SK-N-SH treated with all-trans-retinoic acid at 6 μM for 48 hours (cell line): ENCODE measurements around the gene PPP1R3E.

Experiments used
- ATAC-seq: fragments of 200-7000 bp; cut with Tn5 transposase; 3 replicates; pipeline ENCODE4 v1.9.1; 2020; ENCODE audit warnings: mild to moderate bottlenecking, moderate library complexity
- ARNTL ChIP-seq: fragments of 450-650 bp; formaldehyde crosslinking; IDR thresholded peaks from 2 replicates; pipeline ENCODE4 v1.5.0; 2020; ENCODE audit warnings: low read depth, mild to moderate bottlenecking, moderate library complexity, borderline replicate concordance
- BACH2 ChIP-seq: fragments of 250-450 bp; sonication (Bioruptor Pico); IDR thresholded peaks from 2 replicates; pipeline ENCODE4 v1.9.0; 2021; ENCODE audit warnings: mild to moderate bottlenecking, borderline replicate concordance
- CSDC2 ChIP-seq: fragments of 250-450 bp; sonication (Bioruptor Pico); IDR thresholded peaks from 2 replicates; pipeline ENCODE4 v1.5.0; 2020; ENCODE audit warnings: mild to moderate bottlenecking, moderate library complexity
- ESRRG ChIP-seq: fragments of 250-450 bp; sonication (Bioruptor Pico); IDR thresholded peaks from 2 replicates; pipeline ENCODE4 v1.6.1; 2021; ENCODE audit warnings: mild to moderate bottlenecking
- ISL1 ChIP-seq: fragments of 250-450 bp; sonication (Bioruptor Pico); IDR thresholded peaks from 2 replicates; pipeline ENCODE4 v2.1.2; 2022; ENCODE audit warnings: mild to moderate bottlenecking, moderate library complexity
- OSR1 ChIP-seq: fragments of 250-450 bp; sonication (Bioruptor Pico); IDR thresholded peaks from 2 replicates; pipeline ENCODE4 v1.8.0; 2022; ENCODE audit warnings: moderate library complexity, mild to moderate bottlenecking, inconsistent platforms
- PPARA ChIP-seq: fragments of 250-450 bp; sonication (Bioruptor Pico); IDR thresholded peaks from 2 replicates; pipeline ENCODE4 v1.5.0; 2020; ENCODE audit warnings: mild to moderate bottlenecking, borderline replicate concordance
- SNAI2 ChIP-seq: fragments of 250-450 bp; sonication (Bioruptor Pico); IDR thresholded peaks from 2 replicates; pipeline ENCODE4 v1.5.0; 2020; ENCODE audit warnings: mild to moderate bottlenecking, moderate library complexity
- TCF4 ChIP-seq: fragments of 250-450 bp; sonication (Bioruptor Pico); IDR thresholded peaks from 2 replicates; pipeline ENCODE4 v1.8.0; 2021; ENCODE audit warnings: mild to moderate bottlenecking, moderate library complexity, borderline replicate concordance
- TOX ChIP-seq: fragments of 250-450 bp; sonication (Bioruptor Pico); IDR thresholded peaks from 2 replicates; pipeline ENCODE4 v1.8.0; 2021; ENCODE audit warnings: mild to moderate bottlenecking, moderate library complexity, borderline replicate concordance
- ZC3H10 ChIP-seq: fragments of 250-450 bp; sonication (Bioruptor Pico); IDR thresholded peaks from 2 replicates; pipeline ENCODE4 v1.5.1; 2021; ENCODE audit warnings: mild to moderate bottlenecking, moderate library complexity
- ZFP3 ChIP-seq: fragments of 250-450 bp; sonication (Bioruptor Pico); IDR thresholded peaks from 2 replicates; pipeline ENCODE4 v1.5.0; 2020; ENCODE audit warnings: mild to moderate bottlenecking, moderate library complexity
- ZFP30 ChIP-seq: fragments of 450-650 bp; formaldehyde crosslinking; IDR thresholded peaks from 2 replicates; pipeline ENCODE4 v1.5.0; 2022; ENCODE audit warnings: mild to moderate bottlenecking, moderate library complexity
- ZNF565 ChIP-seq: fragments of 450-650 bp; formaldehyde crosslinking; conservative IDR thresholded peaks from 2 replicates; pipeline ENCODE4 v1.5.0; 2020; ENCODE audit warnings: low read depth, mild to moderate bottlenecking, moderate library complexity
- ZNF70 ChIP-seq: fragments of 450-650 bp; formaldehyde crosslinking; IDR thresholded peaks from 2 replicates; pipeline ENCODE4 v1.5.0; 2020; ENCODE audit warnings: mild to moderate bottlenecking, moderate library complexity
- ZNF8 ChIP-seq: fragments of 450-650 bp; formaldehyde crosslinking; IDR thresholded peaks from 2 replicates; pipeline ENCODE4 v1.5.0; 2020; ENCODE audit warnings: mild to moderate bottlenecking, moderate library complexity
- TF ChIP-seq, protein P1 (sequence below): fragments of 250-450 bp; sonication (Bioruptor Pico); IDR thresholded peaks from 2 replicates; pipeline ENCODE4 v1.5.0; 2020; ENCODE audit warnings: mild to moderate bottlenecking, moderate library complexity
- TF ChIP-seq, protein P2 (sequence below): fragments of 250-450 bp; sonication (Bioruptor Pico); IDR thresholded peaks from 2 replicates; pipeline ENCODE4 v1.5.1; 2021; ENCODE audit warnings: mild to moderate bottlenecking, moderate library complexity

PPP1R3E gene

DNA sequence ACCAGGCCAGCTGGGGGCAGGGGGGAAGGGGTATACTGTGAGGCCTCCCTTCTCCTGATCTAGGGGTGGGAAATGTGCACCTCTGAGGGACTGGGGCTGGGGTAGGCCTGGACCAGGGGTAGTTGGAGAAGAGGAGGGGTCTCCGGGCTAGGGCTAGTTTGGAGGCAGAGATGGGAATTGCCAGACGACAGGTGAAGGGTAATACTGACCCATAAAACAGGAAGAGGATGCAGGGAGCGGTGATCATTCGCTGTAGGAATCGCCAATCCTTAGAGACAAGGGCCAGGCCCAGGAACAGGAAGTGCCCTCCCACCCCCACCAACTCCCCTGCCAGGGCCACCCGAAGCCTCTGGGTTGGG is 45.6 kb upstream of the PPP1R3E start (continued):
- no peak for TF ChIP-seq PPARA
- no peak for TF ChIP-seq CSDC2 (CRISPR knock-in tag)
- no peak for TF ChIP-seq ZNF70 (CRISPR knock-in tag)
- no peak for TF ChIP-seq ZFP3 (CRISPR knock-in tag)

DNA sequence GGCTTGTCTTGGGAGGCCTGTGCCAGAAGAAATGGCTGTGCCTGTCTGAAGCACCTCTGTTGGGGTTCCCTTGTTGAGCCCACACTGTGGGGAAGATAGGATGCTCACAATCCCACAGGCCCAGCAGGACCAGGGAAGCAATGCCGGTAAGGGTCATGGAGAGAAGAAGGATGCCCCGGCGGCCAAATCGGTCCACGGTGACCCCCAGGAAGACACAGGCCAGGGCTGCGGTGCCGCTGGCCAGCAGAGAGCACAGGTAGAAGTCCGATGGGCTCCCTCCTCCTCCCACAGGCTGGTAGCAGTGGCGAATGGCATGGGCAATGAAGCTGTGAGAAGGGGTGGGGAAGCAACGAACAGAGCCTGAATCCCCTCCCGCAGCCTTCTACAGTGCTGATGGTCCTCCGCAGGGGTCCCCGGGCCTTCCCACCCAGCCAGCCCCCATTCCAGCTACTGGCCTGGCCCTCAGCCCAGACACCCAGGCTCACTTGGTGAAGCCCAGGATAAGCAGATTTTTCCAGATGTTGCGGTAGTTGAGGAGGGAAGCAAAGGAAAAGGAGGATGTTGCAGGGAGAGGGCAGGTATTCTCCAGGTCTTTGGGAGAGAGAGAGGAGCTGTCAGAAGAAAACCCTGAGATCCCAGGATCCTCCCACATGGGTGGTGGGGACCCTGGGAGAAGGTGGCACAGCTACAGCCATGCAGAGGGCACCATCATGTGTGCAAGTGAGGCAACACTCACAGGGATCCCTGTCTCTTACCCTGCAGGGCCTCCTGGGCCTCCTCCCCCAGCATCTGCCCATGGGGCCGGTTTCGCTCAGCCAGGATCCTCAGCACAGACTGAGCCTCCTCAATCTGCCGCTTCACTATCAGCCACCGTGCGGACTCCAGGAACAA is 45.0 kb upstream of the PPP1R3E start:
- TF ChIP-seq OSR1 (CRISPR knock-in tag) (no peak), SNAI2 (CRISPR knock-in tag) (no peak), TOX (CRISPR knock-in tag) (no peak), PPARA (no peak), ZNF565 (CRISPR knock-in tag) (no peak)
- TF ChIP-seq, protein P1, sequence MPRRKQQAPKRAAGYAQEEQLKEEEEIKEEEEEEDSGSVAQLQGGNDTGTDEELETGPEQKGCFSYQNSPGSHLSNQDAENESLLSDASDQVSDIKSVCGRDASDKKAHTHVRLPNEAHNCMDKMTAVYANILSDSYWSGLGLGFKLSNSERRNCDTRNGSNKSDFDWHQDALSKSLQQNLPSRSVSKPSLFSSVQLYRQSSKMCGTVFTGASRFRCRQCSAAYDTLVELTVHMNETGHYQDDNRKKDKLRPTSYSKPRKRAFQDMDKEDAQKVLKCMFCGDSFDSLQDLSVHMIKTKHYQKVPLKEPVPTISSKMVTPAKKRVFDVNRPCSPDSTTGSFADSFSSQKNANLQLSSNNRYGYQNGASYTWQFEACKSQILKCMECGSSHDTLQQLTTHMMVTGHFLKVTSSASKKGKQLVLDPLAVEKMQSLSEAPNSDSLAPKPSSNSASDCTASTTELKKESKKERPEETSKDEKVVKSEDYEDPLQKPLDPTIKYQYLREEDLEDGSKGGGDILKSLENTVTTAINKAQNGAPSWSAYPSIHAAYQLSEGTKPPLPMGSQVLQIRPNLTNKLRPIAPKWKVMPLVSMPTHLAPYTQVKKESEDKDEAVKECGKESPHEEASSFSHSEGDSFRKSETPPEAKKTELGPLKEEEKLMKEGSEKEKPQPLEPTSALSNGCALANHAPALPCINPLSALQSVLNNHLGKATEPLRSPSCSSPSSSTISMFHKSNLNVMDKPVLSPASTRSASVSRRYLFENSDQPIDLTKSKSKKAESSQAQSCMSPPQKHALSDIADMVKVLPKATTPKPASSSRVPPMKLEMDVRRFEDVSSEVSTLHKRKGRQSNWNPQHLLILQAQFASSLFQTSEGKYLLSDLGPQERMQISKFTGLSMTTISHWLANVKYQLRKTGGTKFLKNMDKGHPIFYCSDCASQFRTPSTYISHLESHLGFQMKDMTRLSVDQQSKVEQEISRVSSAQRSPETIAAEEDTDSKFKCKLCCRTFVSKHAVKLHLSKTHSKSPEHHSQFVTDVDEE (CRISPR knock-in tag): no peak
- TF ChIP-seq, protein P2, sequence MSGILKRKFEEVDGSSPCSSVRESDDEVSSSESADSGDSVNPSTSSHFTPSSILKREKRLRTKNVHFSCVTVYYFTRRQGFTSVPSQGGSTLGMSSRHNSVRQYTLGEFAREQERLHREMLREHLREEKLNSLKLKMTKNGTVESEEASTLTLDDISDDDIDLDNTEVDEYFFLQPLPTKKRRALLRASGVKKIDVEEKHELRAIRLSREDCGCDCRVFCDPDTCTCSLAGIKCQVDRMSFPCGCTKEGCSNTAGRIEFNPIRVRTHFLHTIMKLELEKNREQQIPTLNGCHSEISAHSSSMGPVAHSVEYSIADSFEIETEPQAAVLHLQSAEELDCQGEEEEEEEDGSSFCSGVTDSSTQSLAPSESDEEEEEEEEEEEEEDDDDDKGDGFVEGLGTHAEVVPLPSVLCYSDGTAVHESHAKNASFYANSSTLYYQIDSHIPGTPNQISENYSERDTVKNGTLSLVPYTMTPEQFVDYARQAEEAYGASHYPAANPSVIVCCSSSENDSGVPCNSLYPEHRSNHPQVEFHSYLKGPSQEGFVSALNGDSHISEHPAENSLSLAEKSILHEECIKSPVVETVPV: no peak
- TF ChIP-seq, all 23 proteins: peak for 0
- no peak for ATAC-seq

DNA sequence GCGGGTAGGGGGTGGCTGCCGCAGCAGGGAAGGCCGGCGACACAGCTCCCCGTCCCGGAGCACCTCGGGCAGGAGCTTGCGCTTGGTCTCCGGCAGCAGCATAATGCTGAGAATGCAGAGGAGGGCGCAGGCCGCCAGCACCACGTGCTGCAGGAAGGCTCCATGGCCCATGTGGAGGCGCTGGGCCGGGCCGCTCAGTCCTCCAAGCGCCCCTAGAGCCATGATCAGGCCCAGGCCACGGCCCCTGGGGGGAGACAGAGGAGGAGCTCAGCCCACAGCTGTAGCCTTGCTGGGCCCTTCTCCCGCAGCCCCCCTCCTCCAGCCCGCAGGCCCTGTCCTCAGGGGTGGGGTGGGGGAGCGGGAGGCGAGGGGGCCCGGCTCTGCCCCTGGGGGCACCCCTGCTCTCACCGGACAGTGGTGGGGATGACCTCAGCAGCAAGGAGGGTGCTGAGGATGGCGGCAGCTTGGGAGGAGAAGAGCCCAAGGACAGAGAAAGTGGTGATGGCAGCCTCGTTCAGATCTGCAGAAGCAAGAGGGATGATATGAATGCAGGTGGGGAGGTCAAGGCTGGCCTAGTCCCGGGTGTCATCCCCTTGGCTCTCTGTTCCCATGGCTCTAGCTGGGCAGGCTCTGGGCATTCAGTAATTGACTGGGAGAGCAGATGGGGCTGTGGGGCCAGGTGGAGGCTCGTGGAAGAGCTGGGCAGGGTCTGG is 44.2 kb upstream of the PPP1R3E start:
- TF ChIP-seq OSR1 (CRISPR knock-in tag): no peak
- TF ChIP-seq PPARA: no peak
- no peak for TF ChIP-seq ZC3H10 (CRISPR knock-in tag)
- TF ChIP-seq ESRRG (CRISPR knock-in tag): no peak
- TF ChIP-seq ARNTL: no peak
- TF ChIP-seq, protein P1 (CRISPR knock-in tag): no peak
- no peak for TF ChIP-seq ZNF8 (CRISPR knock-in tag)
- TF ChIP-seq ZNF70 (CRISPR knock-in tag): no peak
- TF ChIP-seq TCF4: no peak
- TF ChIP-seq ZNF565 (CRISPR knock-in tag): no peak
- no peak for TF ChIP-seq SNAI2 (CRISPR knock-in tag)
- TF ChIP-seq ZFP30 (CRISPR knock-in tag): no peak
- ATAC-seq: no peak

DNA sequence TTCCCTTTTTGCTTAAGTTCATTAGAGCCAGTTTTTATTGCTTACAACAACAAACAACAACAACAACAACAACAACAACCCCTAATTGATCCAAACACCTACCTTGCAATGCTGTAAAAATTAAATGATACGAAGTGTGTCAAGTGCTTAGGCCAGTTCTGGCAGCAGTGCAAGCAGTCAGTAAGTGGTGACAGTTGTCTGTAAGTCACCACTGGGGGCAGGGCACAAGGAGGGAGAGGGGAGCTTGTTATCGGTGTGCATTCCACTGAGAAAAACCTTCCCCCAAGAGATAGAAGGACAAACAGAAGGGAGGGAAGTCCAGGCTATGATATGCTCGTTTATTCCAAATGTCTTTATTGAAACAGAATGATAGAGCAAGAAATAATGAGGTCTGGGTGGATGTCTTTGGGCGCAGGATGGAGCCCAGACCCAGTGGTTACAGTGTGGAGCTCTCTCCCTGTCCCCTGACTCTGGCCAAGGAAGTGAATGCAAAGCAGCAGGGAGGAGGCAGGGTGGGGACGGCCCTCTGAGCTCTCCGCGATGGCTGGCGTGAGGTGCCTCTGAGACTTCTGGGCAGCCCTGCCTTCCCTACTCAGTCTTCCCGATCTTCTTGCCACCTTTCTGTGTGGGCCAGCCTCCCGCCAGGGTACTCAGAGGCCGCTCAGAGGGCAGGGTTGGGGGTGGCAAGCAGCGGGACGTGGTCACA is 43.5 kb upstream of the PPP1R3E start:
- no peak for TF ChIP-seq ISL1 (CRISPR knock-in tag)
- ATAC-seq: no peak

DNA sequence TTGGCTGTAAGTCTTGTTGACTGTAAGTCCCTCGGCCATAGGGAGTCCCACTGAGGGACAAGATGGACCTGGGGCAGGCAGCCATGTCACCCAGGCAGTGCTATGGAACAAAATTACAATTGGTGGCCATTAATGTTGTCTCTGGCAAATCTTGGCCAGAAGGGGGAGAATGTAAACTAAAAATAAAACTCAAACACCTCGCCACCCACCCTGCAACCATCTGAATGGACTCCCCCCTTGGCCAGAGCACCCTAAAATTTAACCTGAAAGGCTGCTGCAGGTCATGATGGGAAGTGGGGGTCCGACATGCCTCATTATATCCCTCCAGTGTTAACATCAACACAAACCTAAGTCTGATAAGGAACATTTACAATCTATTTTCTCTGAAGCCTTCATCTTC is 41.8 kb upstream of the PPP1R3E start:
- TF ChIP-seq ZNF70 (CRISPR knock-in tag): no peak
- TF ChIP-seq TOX (CRISPR knock-in tag): no peak
- TF ChIP-seq BACH2 (CRISPR knock-in tag): no peak
- TF ChIP-seq, protein P1 (CRISPR knock-in tag): no peak
- no peak for TF ChIP-seq ZNF8 (CRISPR knock-in tag)
- ATAC-seq: no peak
